OCI-LY7 (cell line): ENCODE results near the gene PRPF38B. TPM values are rescaled to one million over a fixed set of nuclear protein-coding genes. Genes with fewer than 3 reads are reported as not detected.
"Not testable (repeated sequence)": the region's sequence is repeated elsewhere in the genome, so short reads cannot be mapped to it uniquely, and the experiment has no call there.

Experiments used
- BruUV-seq: library from RNA; stranded (reverse); fragments of 400-500 nt; replicated peaks from 2 replicates; lab custom pipeline; 2021; lab: Mats Ljungman, UMichigan
- CTCF ChIA-PET: fragments of 300-600 bp; sonication (Branson Sonifier 250); formaldehyde crosslinking; loops from one replicate; lab custom pipeline; 2022; ENCODE audit warnings: antibody characterized with exemption; ENCODE audit not compliant: unreplicated experiment; lab: Charles Lee
- POLR2A ChIA-PET: fragments of 300-600 bp; sonication (Branson Sonifier 250); formaldehyde crosslinking; loops from one replicate; lab custom pipeline; 2022; ENCODE audit warnings: antibody characterized with exemption; lab: Charles Lee
- DNase-seq: peaks from one replicate; pipeline ENCODE4 v3.0.0-alpha.2; 2015; ENCODE audit warnings: low spot score
- H2AFZ ChIP-seq: fragments of 200-600 bp; sonication (generic), shearing (Covaris generic); 2 replicates; pipeline ENCODE4 v1.6.1; 2014; ENCODE audit warnings: mild to moderate bottlenecking, antibody characterized with exemption, low read length, moderate library complexity
- H3K27ac ChIP-seq: fragments of 200-600 bp; sonication (generic); 2 replicates; pipeline ENCODE4 v1.5.1; 2014; ENCODE audit warnings: mixed run types, low read depth, mild to moderate bottlenecking, moderate library complexity, low read length, inconsistent platforms; ENCODE audit not compliant: poor library complexity, severe bottlenecking
- H3K36me3 ChIP-seq: fragments of 200-600 bp; sonication (generic); 2 replicates; pipeline ENCODE4 v1.6.1; 2014; ENCODE audit warnings: mild to moderate bottlenecking, antibody characterized with exemption, low read length, moderate library complexity, mixed read lengths; ENCODE audit not compliant: insufficient read depth
- H3K4me1 ChIP-seq: fragments of 200-600 bp; sonication (generic); 2 replicates; pipeline ENCODE4 v1.5.1; 2014; ENCODE audit warnings: mild to moderate bottlenecking, low read length; ENCODE audit not compliant: insufficient read depth, poor library complexity, severe bottlenecking
- H3K4me2 ChIP-seq: fragments of 200-600 bp; sonication (generic); 2 replicates; pipeline ENCODE4 v1.6.1; 2014; ENCODE audit warnings: mild to moderate bottlenecking, low read length
- H3K4me3 ChIP-seq: fragments of 200-600 bp; sonication (generic); 2 replicates; pipeline ENCODE4 v1.5.1; 2014; ENCODE audit warnings: mild to moderate bottlenecking, low read depth, low read length; ENCODE audit not compliant: poor library complexity, severe bottlenecking
- H3K79me2 ChIP-seq: fragments of 200-600 bp; sonication (generic); 2 replicates; pipeline ENCODE4 v1.6.1; 2016; ENCODE audit warnings: low read depth, mild to moderate bottlenecking, low read length, moderate library complexity, mixed read lengths; ENCODE audit not compliant: insufficient read depth
- H3K9me2 ChIP-seq: fragments of 200-600 bp; sonication (generic); 2 replicates; pipeline ENCODE4 v1.6.1; 2016; ENCODE audit warnings: mild to moderate bottlenecking, low read length, mixed read lengths; ENCODE audit not compliant: insufficient read depth
- H3K9me3 ChIP-seq: fragments of 200-600 bp; sonication (generic); 2 replicates; pipeline ENCODE4 v1.6.1; 2014; ENCODE audit warnings: mild to moderate bottlenecking, mixed run types, low read length, mixed read lengths
- H4K20me1 ChIP-seq: fragments of 200-600 bp; sonication (generic); 2 replicates; pipeline ENCODE4 v1.6.1; 2014; ENCODE audit warnings: mild to moderate bottlenecking, antibody characterized with exemption, low read length, moderate library complexity, mixed read lengths; ENCODE audit not compliant: insufficient read depth
- CTCF ChIP-seq: fragments of 200-600 bp; sonication (generic); conservative IDR thresholded peaks from 2 replicates; pipeline ENCODE4 v1.5.1; 2014; ENCODE audit warnings: mild to moderate bottlenecking, antibody characterized with exemption, low read length, moderate library complexity, mixed read lengths
- EZH2phosphoT487 ChIP-seq: fragments of 200-600 bp; sonication (generic); IDR thresholded peaks from 2 replicates; pipeline ENCODE4 v1.6.1; 2018; ENCODE audit warnings: low read depth, borderline replicate concordance, mild to moderate bottlenecking, mixed run types, antibody characterized with exemption, low read length, moderate library complexity, mixed read lengths
- intact Hi-C: fragments of 100-400 bp; cut with micrococcal nuclease; formaldehyde crosslinking; loops from one replicate; pipeline ENCODE4 v1.10.0; 2022; ENCODE audit not compliant: unreplicated experiment
- total RNA-seq, 2 experiments: library from RNA; depleted of rRNA in 1 of 2; stranded (reverse); fragments of >200 nt in 1 of 2; shearing (Covaris generic) in 1 of 2; gene quantifications; 2 replicates each; pipeline ENCODE4 v1.2.3, GENCODE V29; 2014 to 2022

PRPF38B gene
- total RNA-seq, 2 experiments from 2014 or later: 47.4 to 73.8 TPM

- peak overlapping the region; percentile 97 for H3K4me3 ChIP-seq
- H3K9me2 ChIP-seq: no peaks in the 10 kb centered on the region
- no peak for DNase-seq
- no TSS peak for BruUV-seq
- peaks cover 81% of the 10 kb centered on the region for H3K36me3 ChIP-seq
- H2AFZ ChIP-seq: no peak overlapping the region
- ChIA-PET CTCF (no interaction called here), POLR2A (interaction anchor here (0.6 kb wide), 1 partner anchor 11 kb away, joined by 3 read pairs; no protein-coding TSS in a partner anchor)
- peaks cover 75% of the 10 kb centered on the region for H3K79me2 ChIP-seq
- intact Hi-C loops: loop anchor here (10.0 kb wide), 1 partner anchor 409 kb away; no protein-coding TSS in a partner anchor
- peak overlapping the region; percentile 79 for H3K4me2 ChIP-seq
- no peaks in the 10 kb centered on the region for H3K9me3 ChIP-seq
- peaks cover 26% of the 10 kb centered on the region for H3K4me1 ChIP-seq
- peaks cover 39% of the 10 kb centered on the region for H4K20me1 ChIP-seq
- no peak overlapping the region for H3K27ac ChIP-seq
- TF ChIP-seq CTCF (no peak), EZH2phosphoT487 (no peak)
Measured at GRCh38 chr1:108695535-108695934, 3.4 kb downstream of the PRPF38B start.

- Histone ChIP-seq H3K4me1 (peaks cover 20% of the 10 kb centered on the region), H3K79me2 (peaks cover 39% of the 10 kb centered on the region), H2AFZ (no peak overlapping the region), H3K4me2 (no peak overlapping the region), H3K27ac (no peak overlapping the region), H3K4me3 (no peak overlapping the region), H3K9me2 (no peaks in the 10 kb centered on the region), H4K20me1 (peaks cover 25% of the 10 kb centered on the region), H3K36me3 (peaks cover 78% of the 10 kb centered on the region), H3K9me3 (no peaks in the 10 kb centered on the region)
- intact Hi-C loops: loop anchor here (10.0 kb wide), 1 partner anchor 405 kb away; no protein-coding TSS in a partner anchor
- DNase-seq: no peak
- CTCF ChIA-PET: no interaction called here
- POLR2A ChIA-PET: no interaction called here
- BruUV-seq: TSS peak; percentile 66
- no peak for TF ChIP-seq EZH2phosphoT487
Measured at GRCh38 chr1:108699375-108700332, 7.5 kb downstream of the PRPF38B start.

GRCh38 chr1:108701176-108701849 lies 9.2 kb downstream of the PRPF38B start:
- BruUV-seq: no TSS peak
- Histone ChIP-seq H3K79me2 (peaks cover 23% of the 10 kb centered on the region), H4K20me1 (0 out of 2 replicates have a peak, but pooled peaks cover 12% of the 10 kb centered on the region), H2AFZ (no peak overlapping the region), H3K4me1 (peaks cover 6% of the 10 kb centered on the region), H3K4me2 (no peak overlapping the region), H3K27ac (no peak overlapping the region), H3K36me3 (peaks cover 61% of the 10 kb centered on the region), H3K4me3 (no peak overlapping the region), H3K9me3 (no peaks in the 10 kb centered on the region), H3K9me2 (no peaks in the 10 kb centered on the region)
- ChIA-PET POLR2A (interaction anchor here (0.5 kb wide), 1 partner anchor 319 kb away, joined by 3 read pairs; no protein-coding TSS in a partner anchor), CTCF (no interaction called here)
- intact Hi-C loops: no loop called here
- TF ChIP-seq EZH2phosphoT487 (no peak), CTCF (no peak)
- DNase-seq: no peak

- H3K4me1 ChIP-seq, intact Hi-C loops: not testable (repeated sequence)
Measured at GRCh38 chr1:108702109-108702508, 10.0 kb downstream of the PRPF38B start.

More at GRCh38 chr1:108702109-108702508, 10.0 kb downstream of the PRPF38B start:
- H3K4me2 ChIP-seq, H3K9me3 ChIP-seq, POLR2A ChIA-PET, CTCF ChIA-PET, BruUV-seq, DNase-seq, H3K4me3 ChIP-seq, H3K9me2 ChIP-seq, H2AFZ ChIP-seq, H3K27ac ChIP-seq: not testable (repeated sequence)
- 0 out of 2 replicates have a peak, but pooled peaks cover 12% of the 10 kb centered on the region for H4K20me1 ChIP-seq
- peaks cover 15% of the 10 kb centered on the region; the same call in 1 of the 2 replicates for H3K79me2 ChIP-seq
- peaks cover 53% of the 10 kb centered on the region for H3K36me3 ChIP-seq
